HG03575 (cell line): ENCODE data around the gene NCOA7.
"Not testable (repeated sequence)": the region's sequence is repeated elsewhere in the genome, so short reads cannot be mapped to it uniquely, and the experiment has no call there.

Source experiments
- ATAC-seq: cut with Tn5 transposase; IDR thresholded peaks from one replicate; pipeline ENCODE4 v1.9.1; 2021; ENCODE audit not compliant: unreplicated experiment, insufficient number of reproducible peaks, low FRiP score; ENCODE audit errors: extremely low read depth

NCOA7 gene

DNA sequence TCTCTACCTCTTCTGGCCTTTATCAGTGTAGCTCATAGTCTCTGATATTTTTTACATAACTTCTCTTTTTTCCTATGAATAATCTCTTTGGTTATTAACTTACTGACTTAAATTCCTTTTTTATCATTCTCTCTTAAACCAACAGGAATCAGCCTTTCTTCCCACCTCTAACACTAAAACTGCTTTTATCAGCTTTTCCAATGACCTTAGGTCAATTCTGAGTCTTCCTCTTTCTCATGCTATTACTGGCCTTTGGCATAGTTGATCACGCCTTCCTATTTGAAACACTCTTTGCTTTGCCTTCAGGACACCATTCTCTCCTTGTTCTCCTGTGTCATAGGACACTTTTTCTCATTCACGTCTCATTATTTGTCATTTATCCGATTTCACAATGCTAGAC is 157.7 kb downstream of the NCOA7 start:
- ATAC-seq, result no peak

DNA sequence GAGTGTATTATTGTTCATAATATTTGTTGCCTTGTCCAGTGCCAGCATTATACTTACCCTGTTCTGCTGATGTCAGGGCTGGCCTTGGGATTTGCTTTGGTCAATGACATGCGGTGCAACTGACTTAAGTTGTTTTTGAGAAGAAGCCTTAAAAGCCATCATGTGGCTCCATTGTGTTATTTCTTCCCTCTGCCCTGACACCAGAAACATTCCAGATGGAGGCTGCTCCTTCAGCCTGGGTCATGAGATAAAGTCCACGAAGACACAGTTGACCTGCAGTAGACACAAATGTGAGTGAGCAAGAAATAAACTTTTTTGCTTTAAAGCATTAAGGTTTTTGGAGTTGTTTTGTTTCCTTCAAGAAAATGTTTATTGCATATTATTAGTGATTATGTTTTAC is 158.3 kb downstream of the NCOA7 start:
- ATAC-seq, result no peak

DNA sequence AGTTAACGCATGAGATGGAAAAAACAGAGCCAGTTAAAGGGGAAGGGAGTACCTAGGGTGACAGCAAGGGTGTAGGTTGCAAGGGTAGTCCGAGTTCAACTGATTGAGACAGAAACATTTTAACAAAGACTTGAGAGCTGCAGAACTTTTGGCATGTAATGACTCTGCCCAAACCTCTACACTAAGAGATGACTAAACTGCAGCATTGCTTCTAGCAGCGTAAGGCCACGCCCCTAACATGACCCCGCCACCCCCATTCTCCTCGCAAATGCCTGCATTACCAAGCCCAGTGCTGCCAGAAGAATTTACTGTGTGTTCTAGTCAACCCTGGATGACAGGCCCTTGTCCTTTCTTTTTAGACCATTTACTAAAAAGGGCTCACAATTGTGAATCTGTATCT is 159.5 kb downstream of the NCOA7 start:
- no peak for ATAC-seq

DNA sequence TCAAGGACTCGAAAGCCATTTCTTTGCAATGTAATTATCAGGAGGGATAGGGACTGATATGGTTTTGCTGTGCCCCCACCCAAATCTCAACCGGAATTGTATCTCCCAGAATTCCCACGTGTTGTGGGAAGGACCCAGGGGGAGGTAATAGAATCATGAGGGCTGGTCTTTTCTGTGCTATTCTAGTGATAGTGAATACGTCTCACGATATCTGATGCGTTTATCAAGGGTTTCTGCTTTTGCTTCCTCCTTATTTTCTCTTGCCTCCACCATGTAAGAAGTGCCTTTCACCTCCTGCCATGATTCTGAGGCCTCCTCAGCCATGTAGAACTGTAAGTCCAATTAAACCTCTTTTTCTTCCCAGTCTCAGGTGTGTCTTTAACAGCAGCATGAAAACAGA is 160.0 kb downstream of the NCOA7 start:
- not testable (repeated sequence) for ATAC-seq

DNA sequence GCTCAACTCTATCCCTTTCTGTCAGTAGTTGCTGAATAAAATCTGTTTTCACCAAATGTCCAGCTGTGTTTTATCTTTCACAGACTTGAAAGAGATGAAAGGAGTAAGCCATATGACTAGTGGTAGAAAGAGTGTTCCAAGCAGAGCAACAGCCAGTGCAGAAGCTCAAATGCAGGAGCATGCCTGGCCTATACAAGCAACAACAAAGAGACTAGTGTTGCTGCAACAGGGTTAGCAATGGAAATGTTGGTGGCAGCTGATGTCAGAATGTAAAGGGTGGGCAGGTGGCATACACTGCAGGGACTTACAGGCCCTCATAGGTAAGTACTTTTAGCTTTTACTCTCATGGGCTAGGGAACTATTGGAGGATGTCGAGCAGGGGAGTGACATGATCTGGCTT is 160.6 kb downstream of the NCOA7 start:
- ATAC-seq, result no peak

DNA sequence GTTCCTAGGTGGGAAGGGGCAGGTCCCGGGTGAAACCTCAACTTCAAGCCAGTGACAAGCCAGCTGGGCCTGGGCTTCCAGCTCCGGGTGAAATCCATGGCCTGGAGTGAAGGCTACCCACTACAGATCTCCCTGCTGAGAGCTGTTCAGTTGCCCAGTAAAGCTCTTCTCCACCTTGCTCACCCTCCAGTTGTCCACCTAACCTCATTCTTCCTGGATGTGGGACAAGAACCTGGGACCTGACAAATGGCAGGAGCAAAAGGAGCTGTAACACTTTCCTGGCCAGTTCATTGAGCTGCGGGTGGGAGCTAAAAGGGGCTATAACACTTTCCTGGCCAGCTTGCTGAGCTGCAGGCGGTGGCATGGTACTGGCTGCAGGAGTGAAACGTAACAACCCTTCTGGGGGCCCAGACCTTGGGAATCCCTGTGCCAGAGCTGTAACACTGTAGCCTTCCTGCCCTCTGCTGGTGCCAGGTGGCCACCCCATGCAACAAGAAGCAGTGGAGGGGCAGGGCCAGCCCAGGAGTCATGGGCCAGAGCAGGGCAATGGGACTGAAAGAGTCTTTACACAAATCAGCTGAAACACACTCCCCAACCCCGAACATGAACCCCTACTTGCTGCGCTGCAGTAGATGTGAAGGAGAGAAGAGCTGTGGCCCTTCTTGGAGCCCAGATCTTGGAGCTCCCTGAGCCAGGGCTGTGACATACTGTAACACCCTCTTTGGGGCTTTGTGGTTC is 162.2 kb downstream of the NCOA7 start:
- ATAC-seq, result no peak

DNA sequence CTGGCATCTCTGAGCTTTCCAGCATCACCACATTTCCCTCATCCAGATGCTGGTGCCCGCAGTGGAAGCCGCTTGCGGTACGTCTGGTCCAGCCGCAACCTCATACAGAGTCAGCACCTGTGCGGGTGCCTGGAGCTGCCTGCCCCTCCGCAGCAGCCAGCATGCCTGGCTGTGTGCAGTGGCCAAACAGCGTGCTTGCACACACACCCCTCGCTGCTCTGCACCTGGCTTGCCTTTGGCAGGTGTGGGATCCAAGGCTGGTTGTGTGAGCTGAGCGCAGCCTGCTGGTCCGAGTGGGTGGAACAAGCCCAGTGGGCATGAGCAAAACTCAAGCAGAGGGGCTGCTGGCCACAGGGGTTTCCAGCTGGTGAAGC is 162.7 kb downstream of the NCOA7 start:
- ATAC-seq, result no peak

DNA sequence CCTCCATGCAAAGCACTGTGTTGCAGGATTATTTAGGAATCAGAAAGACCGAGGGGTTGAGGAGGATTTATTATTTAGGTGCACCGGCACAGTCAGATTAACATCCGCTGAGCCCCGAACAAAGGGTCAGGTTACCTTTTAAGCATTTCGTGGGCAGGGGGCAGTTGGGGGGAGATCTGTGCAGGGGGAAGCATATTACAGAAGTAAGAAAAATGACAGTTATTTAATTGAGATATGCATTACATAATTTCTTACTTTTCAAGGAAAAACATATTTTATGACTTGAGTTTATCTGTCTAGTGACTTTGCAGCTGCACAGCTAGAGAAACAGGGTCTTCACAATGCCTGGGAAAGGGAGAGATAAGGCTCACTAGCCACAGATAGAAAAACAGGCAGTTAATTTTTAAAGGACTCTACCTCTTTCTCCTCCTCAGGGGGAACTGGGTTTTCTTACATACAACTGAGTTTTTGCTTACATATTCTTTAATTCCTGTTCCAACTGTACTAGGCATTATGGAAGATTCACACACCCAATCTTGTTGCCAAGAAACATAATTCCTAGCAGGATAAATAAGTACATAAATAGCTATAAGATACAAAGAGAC is 164.1 kb downstream of the NCOA7 start:
- no peak for ATAC-seq

DNA sequence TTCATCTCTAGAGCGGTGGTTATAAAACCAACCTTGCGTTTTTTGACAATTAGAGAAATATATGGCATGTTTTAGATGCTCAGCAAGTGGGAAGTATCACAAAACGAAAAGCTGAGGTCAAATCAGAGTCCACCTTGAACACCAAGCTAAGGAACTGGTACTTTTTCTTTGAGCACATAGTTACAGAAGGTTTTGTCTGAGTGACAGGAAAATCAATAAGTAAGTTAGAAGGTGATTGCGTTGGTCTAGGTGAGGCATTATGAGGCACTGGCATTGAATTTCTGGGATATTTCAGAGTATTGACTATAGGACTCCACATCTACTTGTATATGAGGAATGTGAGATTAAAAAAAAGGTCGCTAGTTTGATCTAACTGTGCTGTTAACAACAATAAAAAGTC is 165.2 kb downstream of the NCOA7 start:
- no peak for ATAC-seq

DNA sequence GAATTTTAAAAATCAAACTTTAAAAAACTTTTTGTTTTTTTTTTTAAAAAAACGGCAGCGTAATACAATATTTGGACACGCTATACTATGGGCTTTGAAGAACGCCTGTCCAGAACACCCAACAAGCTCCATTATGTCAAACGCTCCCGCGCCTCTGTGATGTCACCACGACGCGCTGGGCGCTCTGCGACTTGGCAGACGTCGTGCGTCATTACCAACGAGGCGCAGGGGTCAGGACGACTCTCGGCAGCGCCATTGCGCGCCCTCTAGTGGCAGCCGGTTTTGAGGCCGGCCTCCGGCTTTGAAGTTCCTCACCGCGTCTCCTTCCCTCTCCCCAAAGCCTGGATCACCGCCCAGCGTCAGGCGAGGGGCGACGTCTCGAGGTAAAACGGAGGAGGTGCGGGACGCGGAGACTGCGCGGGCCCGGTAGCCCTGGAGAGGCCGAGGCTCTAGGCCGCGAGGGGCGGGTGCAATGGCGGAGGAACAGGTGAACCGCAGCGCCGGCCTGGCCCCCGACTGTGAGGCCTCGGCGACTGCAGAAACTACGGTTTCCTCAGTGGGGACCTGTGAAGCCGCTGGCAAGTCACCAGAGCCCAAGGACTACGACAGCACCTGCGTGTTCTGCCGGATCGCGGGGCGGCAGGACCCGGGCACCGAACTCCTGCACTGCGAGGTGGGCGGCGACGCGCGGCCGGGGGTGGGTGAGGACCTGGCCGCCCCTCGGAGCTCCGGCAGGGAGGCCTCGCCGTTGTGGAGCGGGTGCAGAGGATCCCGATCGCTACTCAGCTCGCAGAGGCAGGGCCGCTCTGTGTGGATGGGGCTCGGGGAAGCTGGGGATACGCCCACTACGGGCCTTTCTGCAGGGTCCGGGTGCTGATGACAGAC is 166.0 kb downstream of the NCOA7 start, which contains the start of gene HINT3:
Gene HINT3 (plus strand): TSS at position 265 of the 885 bp plus-strand sequence. CDS start 208 bp downstream, at position 473.
- ATAC-seq, result peak; percentile 73

DNA sequence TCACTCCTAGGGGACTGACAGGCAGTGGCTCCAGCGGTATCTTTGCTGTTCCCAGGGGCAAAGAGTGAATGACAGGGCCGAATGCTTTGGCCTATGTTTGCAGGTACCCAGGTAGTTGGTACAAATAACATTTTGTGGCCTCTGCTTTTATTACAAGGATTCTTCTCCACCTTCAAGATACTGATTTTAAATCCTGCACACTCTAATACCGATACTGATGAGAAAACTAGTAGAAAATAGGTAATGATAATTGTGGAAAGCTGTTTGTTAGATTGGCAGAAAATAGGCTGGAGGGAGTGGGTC is 166.6 kb downstream of the NCOA7 start:
- no peak for ATAC-seq

DNA sequence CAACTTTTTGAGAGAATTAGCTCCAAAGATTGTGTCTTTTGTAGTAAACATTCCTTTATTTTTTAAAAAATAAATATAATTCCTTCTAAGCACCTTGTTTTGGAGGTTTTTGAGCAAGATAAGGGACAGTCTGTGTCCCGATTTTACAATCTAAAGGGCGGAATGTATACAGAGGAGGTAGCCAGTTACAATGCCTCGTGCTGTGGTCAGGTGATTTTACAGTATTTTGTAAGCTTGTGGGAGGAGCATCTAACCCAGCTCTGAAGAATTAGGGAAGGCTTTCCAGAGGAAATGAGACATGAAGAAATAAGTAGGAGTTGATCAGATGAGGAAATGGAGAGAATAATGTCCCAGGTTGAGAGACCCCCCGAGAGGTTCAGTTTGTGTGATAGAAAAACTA is 167.1 kb downstream of the NCOA7 start:
- ATAC-seq, result no peak

DNA sequence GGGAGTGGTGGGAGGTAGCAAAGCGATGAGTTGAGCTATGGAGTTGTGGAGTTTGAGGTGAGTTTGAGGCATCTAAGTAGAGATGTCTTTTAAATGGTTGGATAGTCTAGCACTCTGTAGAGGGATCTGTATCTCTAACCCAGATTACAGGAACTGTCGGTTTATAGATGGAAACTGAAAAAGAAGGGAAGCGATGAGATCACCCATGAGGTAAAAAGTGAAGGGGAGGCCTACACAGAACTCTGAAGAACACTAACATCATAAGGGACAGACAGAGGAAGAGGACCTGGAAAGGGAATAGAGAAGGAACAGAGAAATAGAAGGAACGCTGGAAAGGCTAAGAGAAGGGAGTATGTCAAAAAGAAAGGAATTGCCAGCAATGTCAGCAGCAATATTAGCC is 168.3 kb downstream of the NCOA7 start:
- no peak for ATAC-seq

DNA sequence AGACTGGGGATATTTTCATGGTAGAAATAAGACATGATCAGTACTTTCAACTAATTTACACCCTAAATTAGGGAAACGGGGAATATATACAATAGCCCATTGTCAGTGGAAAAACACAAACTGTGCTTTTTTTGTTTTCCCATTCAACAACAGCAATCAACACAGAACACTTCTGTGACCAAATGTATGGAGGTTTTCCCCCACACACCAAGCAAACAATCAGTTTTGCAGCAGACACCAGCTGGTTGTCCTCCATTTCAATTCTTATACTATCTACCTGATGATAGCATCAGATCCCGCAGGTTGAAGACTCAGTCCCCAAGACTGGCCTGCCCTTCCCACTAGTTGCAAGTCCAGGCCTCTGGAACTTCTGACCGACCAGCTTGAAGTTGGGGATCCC is 170.4 kb downstream of the NCOA7 start:
- ATAC-seq, result no peak

DNA sequence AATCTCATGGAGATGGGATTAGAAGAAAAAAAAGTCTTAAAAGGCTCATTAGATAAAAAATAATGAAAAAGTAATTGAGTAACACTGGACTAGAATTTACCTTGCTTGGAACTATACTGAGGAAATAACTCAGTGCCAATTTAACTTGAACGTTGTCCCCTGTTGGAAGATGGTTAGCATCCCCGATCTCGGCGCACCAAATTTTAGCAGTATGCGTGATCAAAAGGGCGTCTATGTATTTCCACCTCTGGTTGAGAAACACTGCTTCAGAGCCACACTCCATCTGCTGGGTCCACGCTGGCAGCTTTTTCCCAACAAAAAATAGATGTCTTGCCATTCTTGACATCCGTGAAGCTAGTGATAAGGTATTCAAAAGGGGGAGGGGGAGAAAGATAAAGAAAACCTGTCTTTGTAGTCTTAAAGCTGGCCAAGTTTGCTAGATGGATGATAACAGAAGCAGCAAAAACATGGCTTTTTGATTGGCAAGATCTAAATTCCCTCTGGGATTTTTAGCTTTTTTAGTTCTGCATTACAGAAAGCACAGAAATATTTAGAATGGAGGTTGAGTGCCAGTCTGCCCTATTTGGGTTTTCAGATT is 172.2 kb downstream of the NCOA7 start:
- no peak for ATAC-seq

DNA sequence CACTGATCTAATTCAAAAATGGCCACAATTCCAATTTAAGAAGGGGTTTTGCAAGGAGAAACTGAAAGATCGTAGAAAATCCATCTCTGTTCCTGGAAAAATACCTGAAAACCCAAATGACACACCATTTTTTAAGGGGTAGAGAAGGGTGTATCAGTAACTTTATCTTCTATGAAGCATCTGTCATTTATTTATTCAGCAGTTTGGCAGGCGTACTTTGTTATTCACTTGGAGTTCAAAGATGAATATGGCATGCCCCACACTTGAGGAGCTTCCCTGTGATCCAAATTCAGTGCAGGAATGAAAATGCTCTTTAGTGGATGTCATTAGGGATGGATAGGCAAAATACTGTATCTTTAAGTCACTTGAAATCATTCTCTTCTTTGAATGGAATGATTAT is 173.1 kb downstream of the NCOA7 start:
- no peak for ATAC-seq

DNA sequence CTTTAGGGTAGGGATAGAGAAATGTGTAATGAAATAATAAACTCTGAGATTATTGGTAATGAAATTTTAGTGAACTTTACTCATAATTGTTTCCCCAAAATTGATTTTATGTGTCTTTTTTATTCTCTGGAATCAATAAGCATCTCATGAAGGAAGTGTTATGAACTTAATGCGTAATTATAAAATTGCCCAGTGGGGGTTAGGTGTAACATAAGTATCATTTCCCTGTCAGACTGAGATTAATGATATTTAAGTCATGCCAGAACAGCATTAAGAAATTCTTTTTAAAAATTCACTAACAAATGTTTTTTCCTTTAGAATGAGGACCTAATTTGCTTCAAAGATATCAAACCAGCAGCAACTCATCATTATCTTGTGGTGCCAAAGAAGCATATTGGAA is 175.8 kb downstream of the NCOA7 start:
- no peak for ATAC-seq

DNA sequence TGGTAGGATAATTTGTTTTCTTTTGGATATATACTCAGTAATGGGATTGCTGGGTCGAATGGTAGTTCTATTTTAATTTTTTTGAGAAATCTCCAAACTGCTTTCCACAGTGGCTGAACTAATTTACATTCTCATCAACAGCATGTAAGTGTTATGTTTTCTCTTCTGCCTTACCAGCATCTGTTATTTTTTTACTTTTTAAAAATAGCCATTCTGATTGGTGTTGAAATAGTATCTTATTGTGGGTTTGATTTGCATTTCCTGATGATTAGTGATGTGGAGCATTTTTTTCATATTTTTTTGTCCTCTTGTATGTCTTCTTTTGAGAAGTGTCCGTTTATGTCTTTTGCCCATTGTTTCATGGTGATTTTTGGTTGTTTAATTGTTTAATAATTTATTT is 177.7 kb downstream of the NCOA7 start:
- no peak for ATAC-seq

DNA sequence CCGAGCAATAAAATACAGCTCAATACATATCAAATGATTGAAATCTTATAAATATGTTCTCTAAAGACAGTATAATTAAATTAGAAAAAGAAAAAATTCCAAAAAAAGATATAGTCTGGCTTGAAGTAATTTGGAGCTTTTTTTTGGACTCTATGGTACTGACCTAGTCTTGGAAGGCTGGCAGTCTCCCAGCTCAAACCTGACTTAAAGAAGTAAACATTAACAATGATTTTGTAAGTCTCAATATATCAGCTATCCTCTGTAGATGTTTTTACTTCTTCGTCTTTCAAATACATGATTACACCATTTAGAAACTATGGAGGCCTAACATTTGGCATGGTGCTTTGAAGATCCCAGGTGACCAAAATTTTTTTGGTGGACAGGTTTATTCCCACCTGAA is 180.0 kb downstream of the NCOA7 start:
- no peak for ATAC-seq

DNA sequence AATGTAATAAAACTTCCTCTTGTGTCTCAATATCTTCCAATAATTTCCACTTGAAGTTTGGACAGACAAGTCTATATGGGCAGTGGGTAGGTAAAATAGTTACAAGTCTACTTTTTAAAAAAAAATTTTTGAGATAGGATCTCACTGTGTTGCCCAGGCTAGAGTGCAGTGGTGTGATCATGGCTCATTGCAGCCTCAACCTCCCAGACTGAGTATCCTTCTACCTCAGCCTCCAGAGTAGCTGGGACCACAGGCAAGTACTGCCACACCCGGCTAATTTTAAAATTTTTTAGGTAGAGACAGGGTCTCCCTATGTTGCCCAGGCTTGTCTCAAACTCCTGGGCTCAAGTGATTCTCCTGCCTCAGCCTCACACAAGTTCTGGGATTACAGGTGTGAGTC is 181.7 kb downstream of the NCOA7 start:
- ATAC-seq, result not testable (repeated sequence)
